SHP77 treated with DMSO at 0.1 percent for 48 hours (cell line): ENCODE results near the gene CRTC2.

Experiments
- DNase-seq: peaks from one replicate; lab custom pipeline; 2025; lab: John Stamatoyannopoulos, UW

CRTC2 gene

DNA sequence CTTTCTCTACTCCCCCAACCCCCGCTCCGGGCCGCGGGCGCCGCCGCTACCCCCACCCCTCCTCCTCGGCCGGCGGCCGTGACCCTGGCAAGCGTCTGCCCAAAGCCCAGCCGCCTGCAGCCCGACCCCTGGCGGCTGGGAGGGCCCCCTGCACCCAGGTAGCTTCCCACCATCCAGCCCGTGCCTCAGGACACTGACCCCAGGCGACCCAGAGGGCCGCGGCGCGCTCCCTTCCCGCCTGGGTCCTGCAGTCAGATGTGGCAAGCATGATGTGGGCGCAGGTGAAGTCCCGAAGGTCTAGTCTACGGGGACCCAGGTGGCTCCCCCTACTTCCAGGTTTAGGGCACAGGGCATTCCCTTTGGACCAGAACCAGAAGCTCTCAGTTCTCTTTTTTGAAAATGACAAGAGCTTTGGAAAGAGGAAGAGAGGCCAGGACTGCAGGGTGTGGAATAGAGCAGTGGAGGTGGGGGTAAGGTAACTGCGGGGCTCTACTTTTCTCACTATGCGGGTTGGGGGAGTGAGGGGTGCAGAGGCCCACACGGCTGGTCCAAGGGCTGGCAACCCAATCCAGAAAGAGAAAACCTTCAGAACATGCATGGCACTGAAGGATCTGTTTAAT lies 11.7 kb downstream of the CRTC2 start, which contains the start of gene DENND4B:
Gene DENND4B (minus strand): TSS at position 97 of the 620 bp plus-strand sequence. CDS start 2,344 bp downstream, outside the sequence.
- DNase-seq, result peak; percentile 82

DNA sequence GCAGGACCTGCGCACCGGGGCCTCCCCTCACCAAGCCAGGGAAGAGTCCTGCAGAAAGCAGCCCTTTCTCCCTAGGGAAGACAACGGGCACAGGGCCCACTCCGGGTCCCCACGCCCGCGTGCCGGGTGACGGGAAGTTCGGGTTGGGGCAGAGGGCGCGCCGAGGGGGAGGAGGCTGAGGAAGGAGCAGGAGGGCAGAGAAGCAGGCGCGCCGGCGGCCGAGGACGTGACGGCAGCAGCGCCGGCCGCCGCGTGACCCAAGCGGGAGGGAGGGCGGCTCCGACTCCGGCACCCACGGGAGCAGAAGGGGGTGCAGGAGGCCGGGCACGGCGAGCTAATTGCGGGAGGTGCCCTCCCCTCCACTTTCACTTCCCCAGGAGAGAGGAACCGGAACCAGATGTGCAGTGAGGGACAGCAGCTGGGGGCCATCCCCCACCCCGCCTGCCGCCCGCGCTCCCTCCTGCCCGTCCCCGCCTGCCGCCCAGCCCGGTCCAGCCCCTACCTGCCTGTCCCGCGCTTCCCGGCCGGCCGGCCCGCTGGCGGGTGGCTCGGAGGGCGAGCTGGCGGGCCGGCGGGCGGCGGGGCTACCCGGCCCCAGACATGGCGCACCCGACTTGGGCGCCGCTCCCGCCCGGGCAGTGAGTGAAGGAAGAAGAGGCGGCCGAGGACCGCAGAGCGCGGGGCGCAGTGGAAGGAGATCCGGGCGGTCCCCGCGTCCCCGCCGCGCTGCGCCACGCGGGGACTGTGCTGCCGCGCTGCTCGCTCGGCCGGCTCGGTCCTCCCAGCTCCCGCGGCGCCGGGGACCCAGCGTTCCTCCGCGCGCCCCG lies 12.4 kb downstream of the CRTC2 start:
- no peak for DNase-seq

DNA sequence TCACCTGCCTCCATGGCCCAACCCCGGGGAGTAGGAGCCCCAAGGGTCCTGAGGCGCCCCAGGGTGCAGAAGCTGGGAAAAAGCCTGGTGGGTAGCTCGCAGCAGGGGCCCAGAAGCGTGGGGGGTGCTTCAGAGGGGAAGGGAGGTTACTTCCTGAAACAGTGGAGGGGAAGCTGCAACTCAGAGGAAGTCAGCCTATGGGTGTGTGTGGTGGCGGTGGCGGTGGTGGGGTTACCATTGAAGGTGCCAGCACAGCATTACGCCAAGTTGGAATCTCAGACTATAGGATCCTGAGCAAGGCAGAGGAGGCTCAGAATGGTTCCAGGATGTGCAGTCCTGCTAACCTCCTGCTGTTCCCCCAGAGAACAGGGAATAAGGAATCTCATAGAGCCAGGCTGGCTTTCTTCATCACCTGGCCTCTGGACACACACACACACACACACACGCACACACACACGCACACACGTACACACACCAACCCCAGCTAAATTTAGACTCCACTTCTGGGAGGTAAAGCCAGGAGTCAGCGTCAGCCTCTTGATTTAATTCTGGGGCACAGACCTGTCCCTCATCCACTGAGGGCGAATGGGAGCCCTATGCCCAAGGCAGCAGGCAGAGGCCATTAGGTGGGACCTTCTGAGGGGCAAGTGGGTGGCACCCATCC lies 13.1 kb downstream of the CRTC2 start:
- DNase-seq, result no peak

DNA sequence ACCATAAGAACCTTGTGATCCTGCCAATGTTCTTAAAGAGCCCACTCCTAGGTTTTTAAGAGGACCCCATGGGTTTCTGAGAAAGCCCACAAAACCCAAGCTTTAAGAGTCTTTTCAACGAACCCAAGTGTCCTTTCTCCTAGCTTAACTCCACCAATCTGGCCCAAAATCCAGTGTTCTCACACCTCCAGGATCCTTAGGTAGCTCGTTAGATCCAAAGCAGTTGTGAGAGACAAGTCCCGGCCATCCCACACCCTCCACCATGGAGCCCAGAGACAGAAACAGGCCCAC lies 13.6 kb downstream of the CRTC2 start:
- no peak for DNase-seq

DNA sequence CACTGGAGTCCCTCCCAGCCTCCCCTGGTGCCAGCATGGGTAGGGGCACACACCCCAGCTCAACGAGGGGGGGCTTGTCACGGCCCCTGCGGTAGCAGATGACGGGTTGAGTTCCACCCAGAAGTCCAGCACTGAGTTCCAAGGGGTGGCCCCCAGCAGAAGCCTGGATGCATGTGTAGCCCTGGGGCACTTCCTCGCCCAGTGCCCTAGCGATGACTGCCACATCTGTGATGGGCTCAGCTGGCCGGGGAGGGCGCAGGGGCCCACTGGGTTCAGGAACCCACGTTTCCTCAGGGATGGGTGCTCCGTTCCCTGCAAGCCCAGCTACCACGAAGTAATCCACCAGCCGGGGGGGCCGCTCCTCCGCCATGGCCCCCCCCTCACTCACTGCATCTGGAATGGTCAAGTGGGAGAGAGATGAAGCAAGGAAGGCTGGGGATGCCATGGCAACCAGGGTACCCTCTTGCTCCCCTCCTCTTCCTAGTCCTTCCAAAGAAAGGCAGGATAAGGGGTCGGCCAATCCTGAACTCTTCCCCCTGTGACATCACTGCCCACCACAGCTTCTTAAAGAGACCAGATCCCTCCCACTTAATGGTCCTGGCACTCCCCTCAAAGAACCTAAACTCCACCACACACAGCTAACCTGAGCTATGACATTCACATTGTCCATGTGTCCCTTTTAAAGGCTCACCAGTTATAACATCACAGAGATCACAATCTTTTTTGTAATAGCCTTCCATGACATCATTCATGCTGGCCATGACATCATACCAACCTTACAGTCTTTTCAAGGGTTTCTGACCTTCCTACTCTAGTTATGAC lies 14.2 kb downstream of the CRTC2 start:
- no peak for DNase-seq

GRCh38 chr1:153942766-153943549 lies 15.5 kb downstream of the CRTC2 start:
- DNase-seq, result no peak

- no peak for DNase-seq
Measured at GRCh38 chr1:153941826-153942725, 16.3 kb downstream of the CRTC2 start.

DNA sequence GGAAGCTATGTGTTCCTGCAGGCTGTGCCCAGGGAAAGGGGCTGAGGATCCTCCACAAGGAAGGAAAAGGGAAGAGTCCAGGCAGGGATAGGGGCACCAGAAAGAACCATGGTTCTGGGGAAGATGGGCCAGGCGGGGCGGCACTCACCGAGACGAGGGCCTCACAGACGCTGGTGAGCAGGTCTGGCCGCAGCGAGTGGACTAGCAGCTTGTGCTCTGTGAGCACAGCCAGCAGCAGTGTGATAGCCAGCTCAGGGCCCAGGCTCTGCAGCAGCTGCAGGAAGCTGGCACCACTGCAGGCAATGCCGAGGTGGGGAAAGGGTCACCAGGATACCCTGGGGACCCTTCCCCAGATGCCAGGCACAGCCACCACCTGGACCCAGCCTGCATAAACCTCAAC lies 17.7 kb downstream of the CRTC2 start:
- no peak for DNase-seq

DNA sequence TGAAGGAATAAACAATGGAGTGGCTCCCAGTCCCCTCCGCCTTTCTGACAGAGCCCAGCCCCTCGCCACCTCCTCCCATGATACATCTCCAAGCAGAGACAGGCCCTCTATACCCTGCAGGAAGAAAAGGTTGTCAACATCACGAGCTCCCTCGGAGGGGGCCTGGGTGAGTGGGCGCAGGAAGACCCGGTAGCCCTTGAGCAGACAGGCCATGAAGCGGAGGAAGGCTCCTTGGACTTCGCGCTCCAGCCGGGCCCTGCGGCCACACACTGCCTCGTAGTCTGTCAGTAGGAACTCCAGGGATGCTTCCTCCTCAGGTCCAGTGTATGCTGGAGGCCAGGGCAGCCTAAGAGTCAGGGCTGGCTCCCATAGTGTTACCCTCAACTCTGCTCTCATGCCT lies 18.9 kb downstream of the CRTC2 start:
- no peak for DNase-seq

- no peak for DNase-seq
Measured at GRCh38 chr1:153938996-153939395, 19.4 kb downstream of the CRTC2 start.

GRCh38 chr1:153937331-153937730 lies 21.1 kb downstream of the CRTC2 start:
- no peak for DNase-seq

DNA sequence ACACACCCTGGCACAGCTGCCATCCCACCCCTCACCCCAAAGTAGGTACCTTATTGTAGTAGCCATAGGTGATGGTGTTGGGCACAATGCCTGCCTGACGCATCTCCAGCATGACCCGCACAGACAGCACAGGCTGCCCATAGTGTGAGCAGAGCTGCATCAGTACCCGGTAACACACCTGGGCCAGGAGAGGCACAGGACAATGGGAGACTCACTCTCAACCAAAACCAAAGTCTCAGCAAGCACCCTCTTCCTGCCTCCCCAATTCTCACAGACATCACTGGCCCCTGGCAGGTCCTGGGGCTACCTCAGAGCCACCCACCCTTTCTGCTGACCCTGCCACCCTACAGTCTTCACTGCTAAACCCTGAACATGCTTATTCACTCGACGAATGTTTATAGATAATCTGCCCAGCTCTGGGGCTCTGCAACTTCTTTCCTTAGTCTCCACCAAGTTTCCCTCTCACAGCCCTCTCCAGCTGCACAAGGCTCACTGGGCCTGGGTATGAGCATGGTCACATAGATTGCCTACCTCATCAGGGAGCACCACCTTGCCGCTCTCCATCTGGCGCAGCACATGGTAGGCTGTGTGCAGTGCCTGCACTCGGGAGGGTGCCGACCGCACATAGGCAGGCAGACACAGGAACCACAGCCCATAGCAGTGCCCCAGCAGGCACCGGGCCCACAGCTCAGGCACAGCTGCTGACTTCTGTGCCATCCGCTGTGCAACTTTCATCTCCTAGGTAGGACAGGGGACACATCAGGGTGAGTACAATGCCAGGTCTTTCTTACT lies 22.2 kb downstream of the CRTC2 start:
- DNase-seq, result no peak

DNA sequence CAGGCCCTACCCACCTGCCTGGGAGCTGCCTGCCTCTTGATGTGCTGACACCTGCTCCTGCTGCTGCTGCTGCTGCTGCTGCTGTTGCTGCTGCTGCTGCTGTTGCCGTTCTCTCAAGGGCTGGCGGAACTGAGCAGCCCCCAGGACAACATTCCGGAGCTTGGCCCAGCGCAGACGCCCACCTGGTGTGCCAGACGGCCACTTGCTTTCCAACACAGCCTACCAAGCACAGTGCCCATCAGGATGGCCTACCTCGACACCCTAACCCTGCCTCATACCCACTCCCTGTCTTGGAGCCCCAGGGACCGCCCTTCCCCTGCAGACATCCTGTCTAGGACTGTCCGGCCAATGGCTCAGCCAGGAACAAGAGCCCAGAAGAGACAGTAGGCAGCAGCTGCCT lies 23.7 kb downstream of the CRTC2 start:
- DNase-seq, result no peak

DNA sequence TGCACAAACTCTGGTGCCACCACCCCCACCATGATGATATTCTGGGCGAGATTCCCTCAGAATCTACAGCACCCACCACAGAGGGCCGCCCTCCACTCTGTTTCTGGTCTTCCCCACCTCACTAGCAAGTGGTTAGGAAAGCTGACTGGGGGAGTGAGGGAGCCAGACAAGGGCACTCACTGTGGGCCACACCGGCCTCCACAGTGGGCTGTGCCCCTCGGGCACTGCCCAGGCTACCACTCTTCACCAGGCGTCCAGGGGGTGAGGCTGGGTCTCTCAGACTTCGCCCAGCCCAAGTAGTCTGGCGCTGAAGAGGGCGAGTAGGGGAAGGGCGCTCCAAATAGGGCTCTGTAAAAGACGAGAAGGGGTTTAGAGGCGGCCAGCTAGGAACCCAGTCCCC lies 24.5 kb downstream of the CRTC2 start:
- no peak for DNase-seq

GRCh38 chr1:153933430-153933829 lies 25.0 kb downstream of the CRTC2 start:
- no peak for DNase-seq

- no peak for DNase-seq
Measured at GRCh38 chr1:153932156-153933131, 26.0 kb downstream of the CRTC2 start.

DNA sequence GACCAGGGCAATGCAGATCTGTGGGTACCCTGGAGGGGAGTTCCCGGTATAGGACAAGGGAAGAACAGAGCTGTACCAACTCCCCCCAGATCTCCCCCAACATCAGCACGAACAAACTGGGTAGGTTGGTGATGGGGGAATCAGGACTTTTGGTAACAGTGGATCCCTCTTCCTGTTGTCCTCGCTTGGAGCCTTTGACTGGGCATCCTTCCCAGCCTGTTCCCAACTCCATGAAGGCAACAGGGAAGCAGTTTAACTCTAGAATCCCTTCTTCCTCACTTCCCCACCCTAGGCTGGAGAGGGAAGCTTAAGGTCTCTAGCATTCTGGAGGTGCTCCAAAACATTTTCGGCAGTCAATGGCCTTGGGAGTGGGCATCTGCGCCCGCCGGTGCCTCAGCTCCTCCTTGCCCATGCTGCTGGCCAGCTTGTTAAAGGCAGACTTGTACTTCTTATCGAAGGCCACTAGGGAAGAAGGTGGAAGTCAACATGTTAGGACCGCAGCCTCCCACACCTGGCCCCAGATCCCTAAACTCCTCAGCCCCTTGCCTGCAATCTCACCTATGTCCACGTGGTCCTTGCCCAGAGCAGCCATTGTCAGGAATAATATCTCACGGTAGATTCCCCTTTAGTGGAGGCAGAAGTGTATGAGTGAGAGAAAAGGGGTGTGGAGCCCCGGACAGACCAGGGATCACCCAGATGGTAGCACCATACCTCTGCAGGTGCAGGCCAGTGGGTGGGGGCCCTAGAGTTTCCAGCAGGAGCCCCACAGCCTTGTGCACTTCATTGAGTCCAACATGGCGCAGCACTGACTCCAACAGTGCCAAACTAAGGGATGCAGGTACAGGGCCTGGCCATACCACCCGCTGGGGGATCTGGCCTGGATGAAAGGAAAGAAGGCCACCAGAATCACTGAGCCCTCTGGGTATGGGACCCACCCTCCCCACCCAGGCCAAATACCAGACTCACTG lies 28.1 kb downstream of the CRTC2 start:
- no peak for DNase-seq
